H1 (cell line): ENCODE measurements around the gene RBP3. TPM values are rescaled to one million over a fixed set of nuclear protein-coding genes. Genes with fewer than 3 reads are reported as not detected.

Experiments
- CTCF ChIA-PET: fragments of 300-600 bp; sonication (Branson Sonifier 250); formaldehyde crosslinking; loops from one replicate; lab custom pipeline; 2021; ENCODE audit not compliant: partially characterized antibody; lab: Charles Lee
- POLR2A ChIA-PET: fragments of 300-600 bp; sonication (Branson Sonifier 250); formaldehyde crosslinking; loops from one replicate; lab custom pipeline; 2021; ENCODE audit warnings: inconsistent platforms; ENCODE audit not compliant: partially characterized antibody; lab: Charles Lee
- DNase-seq, 2 experiments: peaks; one replicate each; pipeline versions ENCODE4 v3.0.0 to v3.0.0-alpha.2; 2010 to 2022; ENCODE audit warnings: low spot score in 2 of 2, low read depth in 1 of 2, mixed read lengths in 1 of 2
- FAIRE-seq: peaks from 2 replicates; lab custom pipeline; 2011; peaks lifted over from hg19 to GRCh38; lab: Jason Lieb, UNC
- H2AFZ ChIP-seq: 2 replicates; pipeline ENCODE4 v1.8.1; 2012; ENCODE audit warnings: low read length, inconsistent platforms
- H2AK5ac ChIP-seq: 2 replicates; pipeline ENCODE4 v1.6.1; 2013; ENCODE audit warnings: low read depth, low read length
- H2BK120ac ChIP-seq: replicated peaks from 2 replicates; pipeline ENCODE3; 2013; ENCODE audit warnings: low read depth, low read length, inconsistent platforms
- H2BK12ac ChIP-seq: 2 replicates; pipeline ENCODE4 v1.6.1; 2013; ENCODE audit warnings: low read depth, low read length
- H2BK15ac ChIP-seq: 2 replicates; pipeline ENCODE4 v1.6.1; 2013; ENCODE audit warnings: low read length
- H2BK20ac ChIP-seq: 2 replicates; pipeline ENCODE4 v1.6.1; 2013; ENCODE audit warnings: low read length
- H2BK5ac ChIP-seq: 2 replicates; pipeline ENCODE4 v1.6.1; 2013; ENCODE audit warnings: low read depth, low read length
- H3K14ac ChIP-seq: 2 replicates; pipeline ENCODE4 v1.6.1; 2013; ENCODE audit warnings: inconsistent platforms; ENCODE audit not compliant: insufficient read length
- H3K18ac ChIP-seq: 2 replicates; pipeline ENCODE4 v1.6.1; 2013; ENCODE audit warnings: low read length; ENCODE audit errors: extremely low read depth
- H3K23ac ChIP-seq: 2 replicates; pipeline ENCODE4 v1.6.1; 2013; ENCODE audit warnings: inconsistent platforms; ENCODE audit not compliant: insufficient read length
- H3K23me2 ChIP-seq: 2 replicates; pipeline ENCODE4 v1.6.1; 2013; ENCODE audit warnings: low read depth, low read length
- H3K27ac ChIP-seq: 2 replicates; pipeline ENCODE4 v1.6.1; 2011; ENCODE audit warnings: low read depth, low read length, inconsistent platforms
- H3K27me3 ChIP-seq, 4 experiments: replicated peaks in 1 of 4; 1 replicate in 1 of 4; 2 replicates in 3 of 4; pipeline versions ENCODE4 v1.6.1 to v1.8.1; 2011 to 2013; ENCODE audit warnings: low read length in 3 of 4, mild to moderate bottlenecking in 3 of 4, inconsistent platforms in 2 of 4, mixed read lengths in 2 of 4, moderate library complexity in 1 of 4; ENCODE audit not compliant: control insufficient read depth in 3 of 4, insufficient read depth in 3 of 4; ENCODE audit errors: extremely low read depth in 1 of 4
- H3K36me3 ChIP-seq, 4 experiments: 2 replicates each; pipeline versions ENCODE4 v1.6.1 to v1.8.1; 2011 to 2013; ENCODE audit warnings: mild to moderate bottlenecking in 4 of 4, low read length in 3 of 4, moderate library complexity in 2 of 4, control low read depth in 1 of 4, inconsistent platforms in 1 of 4; ENCODE audit not compliant: insufficient read depth in 4 of 4, control insufficient read depth in 2 of 4
- H3K4ac ChIP-seq: replicated peaks from 2 replicates; pipeline ENCODE3; 2013; ENCODE audit warnings: low read length, low read depth, mixed read lengths, inconsistent platforms; ENCODE audit not compliant: insufficient read length
- H3K4me1 ChIP-seq, 4 experiments: replicated peaks in 1 of 4; 1 replicate in 1 of 4; 2 replicates in 3 of 4; pipeline versions ENCODE4 v1.6.1 to v1.8.1; 2011 to 2013; ENCODE audit warnings: low read length in 3 of 4, inconsistent platforms in 2 of 4, mixed read lengths in 1 of 4; ENCODE audit not compliant: insufficient read depth in 4 of 4, control insufficient read depth in 3 of 4
- H3K4me2 ChIP-seq, 2 experiments: 2 replicates each; pipeline versions ENCODE4 v1.6.1 to v1.8.1; 2011 to 2013; ENCODE audit warnings: low read depth in 2 of 2, low read length in 2 of 2, control low read depth in 1 of 2, inconsistent platforms in 1 of 2, mild to moderate bottlenecking in 1 of 2; ENCODE audit not compliant: insufficient read depth in 1 of 2
- H3K4me3 ChIP-seq, 4 experiments: fragments of 200-600, 300-600 bp in 1 of 4; sonication (generic), shearing (Covaris generic), sonication (Bioruptor Twin) in 1 of 4; 2 replicates each; pipeline versions ENCODE4 v1.5.1 to v1.8.1; 2011 to 2016; ENCODE audit warnings: low read length in 4 of 4, low read depth in 3 of 4, control low read depth in 2 of 4, inconsistent platforms in 2 of 4, mild to moderate bottlenecking in 2 of 4, mixed read lengths in 1 of 4, moderate library complexity in 1 of 4; ENCODE audit not compliant: insufficient read depth in 2 of 4; ENCODE audit errors: extremely low read depth in 1 of 4
- H3K56ac ChIP-seq: replicated peaks from 2 replicates; pipeline ENCODE3; 2013; ENCODE audit warnings: low read depth, mild to moderate bottlenecking, mixed read lengths, low read length, inconsistent platforms; ENCODE audit not compliant: insufficient read length
- H3K79me1 ChIP-seq: 2 replicates; pipeline ENCODE4 v1.6.1; 2013; ENCODE audit warnings: low read depth, low read length, control low read depth
- H3K79me2 ChIP-seq, 2 experiments: 2 replicates each; pipeline versions ENCODE4 v1.6.1 to v1.8.1; 2012 to 2013; ENCODE audit warnings: low read length in 2 of 2, mild to moderate bottlenecking in 2 of 2, inconsistent platforms in 1 of 2; ENCODE audit not compliant: insufficient read depth in 2 of 2, control insufficient read depth in 1 of 2
- H3K9ac ChIP-seq, 4 experiments: replicated peaks in 1 of 4; 1 replicate in 1 of 4; 2 replicates in 3 of 4; pipeline versions ENCODE4 v1.6.1 to v1.8.1; 2011 to 2013; ENCODE audit warnings: low read depth in 3 of 4, low read length in 3 of 4, control low read depth in 2 of 4, mild to moderate bottlenecking in 2 of 4, moderate library complexity in 2 of 4, inconsistent platforms in 1 of 4; ENCODE audit errors: extremely low read depth in 1 of 4
- H3K9me3 ChIP-seq, 2 experiments: 2 replicates each; pipeline versions ENCODE4 v1.6.1 to v1.8.1; 2012 to 2013; ENCODE audit warnings: mild to moderate bottlenecking in 2 of 2, moderate library complexity in 2 of 2, control low read depth in 1 of 2, inconsistent platforms in 1 of 2, low read depth in 1 of 2, low read length in 1 of 2, mixed read lengths in 1 of 2; ENCODE audit not compliant: insufficient read depth in 2 of 2
- H4K20me1 ChIP-seq, 2 experiments: replicated peaks in 1 of 2; 2 replicates each; pipeline versions ENCODE3 to v1.8.1; 2011 to 2013; ENCODE audit warnings: inconsistent platforms in 2 of 2, low read length in 2 of 2, mild to moderate bottlenecking in 1 of 2; ENCODE audit not compliant: insufficient read depth in 2 of 2, control insufficient read depth in 1 of 2
- H4K5ac ChIP-seq: 2 replicates; pipeline ENCODE4 v1.6.1; 2013; ENCODE audit warnings: low read length, low read depth, mixed read lengths, inconsistent platforms; ENCODE audit not compliant: insufficient read length
- H4K8ac ChIP-seq: 2 replicates; pipeline ENCODE4 v1.8.0; 2013; ENCODE audit warnings: mild to moderate bottlenecking, moderate library complexity, low read length, inconsistent platforms; ENCODE audit not compliant: insufficient read depth; ENCODE audit errors: extremely low read depth
- H4K91ac ChIP-seq: replicated peaks from 2 replicates; pipeline ENCODE3; 2013; ENCODE audit warnings: low read length, mixed read lengths, inconsistent platforms; ENCODE audit not compliant: insufficient read length
- CHD2 ChIP-seq: IDR thresholded peaks from 2 replicates; pipeline ENCODE4 v1.6.1; 2012; ENCODE audit warnings: low read length, improper control_type of control experiment
- RAD21 ChIP-seq, 2 experiments: IDR thresholded peaks in 1 of 2; conservative IDR thresholded peaks in 1 of 2; 2 replicates each; pipeline ENCODE4 v1.6.1; 2011; ENCODE audit warnings: low read depth in 2 of 2, low read length in 2 of 2, improper control_type of control experiment in 1 of 2, inconsistent platforms in 1 of 2, mild to moderate bottlenecking in 1 of 2, moderate library complexity in 1 of 2
- SIRT6 ChIP-seq: IDR thresholded peaks from one replicate; pipeline ENCODE4 v1.7.1; 2012; ENCODE audit warnings: low read length, inconsistent platforms
- WGBS, 2 experiments: shearing (Covaris generic) in 1 of 2; methylation state at CpG; one replicate each; pipeline versions ENCODE4 v1.1.6 to v1.1.7; 2013 to 2015; ENCODE audit warnings: low lambda C conversion rate in 2 of 2, mixed read lengths in 2 of 2, inconsistent platforms in 1 of 2, low coverage in 1 of 2, missing lambda C conversion rate in 1 of 2; ENCODE audit not compliant: insufficient replicate concordance in 2 of 2, insufficient coverage in 1 of 2, insufficient read length in 1 of 2; ENCODE audit errors: extremely low coverage in 1 of 2, missing lambda C conversion rate in 1 of 2; 5-methylcytosine and 5-hydroxymethylcytosine counted together
- polyA plus RNA-seq, 7 experiments: library from polyadenylated mRNA; depleted of rRNA in 3 of 7; stranded (reverse) in 5 of 7; unstranded in 2 of 7; fragments of >200 nt in 5 of 7; fragments of 200-250 nt in 2 of 7; gene quantifications; 1 replicate in 5 of 7; 2 replicates in 1 of 7; 4 replicates in 1 of 7; pipeline versions ENCODE4 v1.2.1 to v1.2.3, GENCODE V29; 2011 to 2013; ENCODE audit warnings: missing spikeins in 2 of 7, mixed read lengths in 2 of 7
- total RNA-seq: library from RNA; stranded (reverse); fragmentation: NEBNext Ultra II Directional; extraction: Animal tissue kit (Norgen Biotek cat#: 25700); gene quantifications from 2 replicates; pipeline ENCODE4 v1.2.1, GENCODE V29; 2021
- TF ChIP-seq, protein P1 (sequence below), 3 experiments: IDR thresholded peaks; 1 replicate in 2 of 3; 2 replicates in 1 of 3; pipeline versions ENCODE4 v1.5.1 to v1.6.1; 2011; ENCODE audit warnings: low read length in 3 of 3, mild to moderate bottlenecking in 3 of 3, inconsistent platforms in 2 of 3, low read depth in 1 of 3, moderate library complexity in 1 of 3; ENCODE audit not compliant: insufficient read depth in 1 of 3; ENCODE audit errors: control extremely low read depth in 1 of 3
- TF ChIP-seq, protein P2 (sequence below): IDR thresholded peaks from 2 replicates; pipeline ENCODE4 v1.6.1; 2012; ENCODE audit warnings: low read length, inconsistent platforms

The RBP3 gene
- total and polyA plus RNA-seq, 2 of the 8 experiments (the other 6 are each of a cell fraction or from before 2014, with no cell fraction given): not detected

DNA sequence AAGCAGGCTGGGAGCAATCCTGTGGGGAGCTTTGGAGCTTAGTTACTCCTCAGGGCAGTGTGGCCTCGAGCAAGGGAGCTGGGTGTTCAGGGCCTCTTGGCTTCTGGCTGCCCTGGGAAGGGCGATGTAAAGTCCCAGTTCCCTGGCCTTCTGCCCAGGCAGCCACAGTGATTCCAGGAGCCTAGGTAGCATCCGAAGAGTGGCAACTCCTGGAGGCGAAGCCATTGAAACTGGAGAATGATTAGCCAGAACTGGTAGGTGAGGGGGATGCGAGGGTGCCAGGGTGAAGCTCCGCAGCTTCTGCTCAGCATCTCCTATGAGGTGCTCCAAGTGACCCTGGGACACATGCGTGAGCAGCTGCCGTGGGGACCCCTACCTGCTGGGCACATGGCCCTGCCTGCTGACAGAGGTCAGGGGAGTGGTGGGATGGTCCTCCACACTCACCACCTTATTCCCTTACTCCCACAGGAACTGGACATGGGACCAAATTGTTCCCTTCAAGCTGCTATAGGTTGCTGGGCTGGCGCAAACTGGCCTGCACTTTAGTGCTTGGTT, 33.7 kb upstream of the RBP3 start:
- H3K36me3 ChIP-seq: no peaks in the 10 kb centered on the region
- no peaks in the 10 kb centered on the region for H3K4me1 ChIP-seq
- no peak overlapping the region for H3K4me2 ChIP-seq
- 86% methylated on average over 9 of the region's 9 CpGs; no CpG with 5 or more reads in 1 of the 2 experiments for WGBS, 2 experiments
- H3K79me1 ChIP-seq: no peaks in the 10 kb centered on the region
- H2BK15ac ChIP-seq: no peak overlapping the region
- H2BK12ac ChIP-seq: no peak overlapping the region
- no peak overlapping the region for H3K27ac ChIP-seq
- no peaks in the 10 kb centered on the region for H3K9me3 ChIP-seq
- FAIRE-seq (no peak), DNase-seq (no peak)
- no peak overlapping the region for H2AK5ac ChIP-seq
- no peak overlapping the region for H3K23ac ChIP-seq
- H4K20me1 ChIP-seq: no peaks in the 10 kb centered on the region
- H4K91ac ChIP-seq: no peak overlapping the region
- no peak overlapping the region for H4K8ac ChIP-seq
- no peak overlapping the region for H2AFZ ChIP-seq
- H3K56ac ChIP-seq: no peak overlapping the region
- H3K79me2 ChIP-seq: no peaks in the 10 kb centered on the region
- H2BK5ac ChIP-seq: no peak overlapping the region
- TF ChIP-seq, protein P1, sequence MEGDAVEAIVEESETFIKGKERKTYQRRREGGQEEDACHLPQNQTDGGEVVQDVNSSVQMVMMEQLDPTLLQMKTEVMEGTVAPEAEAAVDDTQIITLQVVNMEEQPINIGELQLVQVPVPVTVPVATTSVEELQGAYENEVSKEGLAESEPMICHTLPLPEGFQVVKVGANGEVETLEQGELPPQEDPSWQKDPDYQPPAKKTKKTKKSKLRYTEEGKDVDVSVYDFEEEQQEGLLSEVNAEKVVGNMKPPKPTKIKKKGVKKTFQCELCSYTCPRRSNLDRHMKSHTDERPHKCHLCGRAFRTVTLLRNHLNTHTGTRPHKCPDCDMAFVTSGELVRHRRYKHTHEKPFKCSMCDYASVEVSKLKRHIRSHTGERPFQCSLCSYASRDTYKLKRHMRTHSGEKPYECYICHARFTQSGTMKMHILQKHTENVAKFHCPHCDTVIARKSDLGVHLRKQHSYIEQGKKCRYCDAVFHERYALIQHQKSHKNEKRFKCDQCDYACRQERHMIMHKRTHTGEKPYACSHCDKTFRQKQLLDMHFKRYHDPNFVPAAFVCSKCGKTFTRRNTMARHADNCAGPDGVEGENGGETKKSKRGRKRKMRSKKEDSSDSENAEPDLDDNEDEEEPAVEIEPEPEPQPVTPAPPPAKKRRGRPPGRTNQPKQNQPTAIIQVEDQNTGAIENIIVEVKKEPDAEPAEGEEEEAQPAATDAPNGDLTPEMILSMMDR (IDR thresholded peaks at IDR 0.05; ENCODE audit: control extremely low read depth in 1 of 3, insufficient read depth in 1 of 3, low read depth in 1 of 3, low read length in 3 of 3): no peak
- TF ChIP-seq RAD21 (IDR thresholded peaks at IDR 0.05 in 1 of 2, conservative IDR thresholded peaks at IDR 0.05 in 1 of 2; ENCODE audit: low read depth in 2 of 2, low read length in 2 of 2) (no peak), CHD2 (no peak), SIRT6 (no peak)
- TF ChIP-seq, protein P2, sequence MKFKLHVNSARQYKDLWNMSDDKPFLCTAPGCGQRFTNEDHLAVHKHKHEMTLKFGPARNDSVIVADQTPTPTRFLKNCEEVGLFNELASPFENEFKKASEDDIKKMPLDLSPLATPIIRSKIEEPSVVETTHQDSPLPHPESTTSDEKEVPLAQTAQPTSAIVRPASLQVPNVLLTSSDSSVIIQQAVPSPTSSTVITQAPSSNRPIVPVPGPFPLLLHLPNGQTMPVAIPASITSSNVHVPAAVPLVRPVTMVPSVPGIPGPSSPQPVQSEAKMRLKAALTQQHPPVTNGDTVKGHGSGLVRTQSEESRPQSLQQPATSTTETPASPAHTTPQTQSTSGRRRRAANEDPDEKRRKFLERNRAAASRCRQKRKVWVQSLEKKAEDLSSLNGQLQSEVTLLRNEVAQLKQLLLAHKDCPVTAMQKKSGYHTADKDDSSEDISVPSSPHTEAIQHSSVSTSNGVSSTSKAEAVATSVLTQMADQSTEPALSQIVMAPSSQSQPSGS: no peak
- no peak overlapping the region for H4K5ac ChIP-seq
- ChIA-PET CTCF (interaction anchor here (0.8 to 11.8 kb wide), 16 partner anchors 10 to 319 kb away, joined by 3 to 201 read pairs (median 4); no protein-coding TSS in a partner anchor), POLR2A (no interaction called here)
- H2BK20ac ChIP-seq: no peak overlapping the region
- no peak overlapping the region for H3K18ac ChIP-seq
- H3K14ac ChIP-seq: no peak overlapping the region
- no peak overlapping the region for H3K9ac ChIP-seq
- H2BK120ac ChIP-seq: no peak overlapping the region
- H3K23me2 ChIP-seq: no peaks in the 10 kb centered on the region
- no peak overlapping the region for H3K4ac ChIP-seq
- H3K4me3 ChIP-seq: no peak overlapping the region
- no peaks in the 10 kb centered on the region for H3K27me3 ChIP-seq
